HK-2 (cell line): Measurements from ENCODE around the gene NACC1.

Experiments used
- DNase-seq: peaks from one replicate; pipeline ENCODE4 v3.0.0-alpha.2; 2018; ENCODE audit not compliant: unreplicated experiment

Gene NACC1

GRCh38 chr19:13100031-13100588 is 18.0 kb upstream of the NACC1 start:
- DNase-seq, result peak; percentile 31

GRCh38 chr19:13100841-13101589 is 17.0 kb upstream of the NACC1 start:
- DNase-seq, result no peak

DNA sequence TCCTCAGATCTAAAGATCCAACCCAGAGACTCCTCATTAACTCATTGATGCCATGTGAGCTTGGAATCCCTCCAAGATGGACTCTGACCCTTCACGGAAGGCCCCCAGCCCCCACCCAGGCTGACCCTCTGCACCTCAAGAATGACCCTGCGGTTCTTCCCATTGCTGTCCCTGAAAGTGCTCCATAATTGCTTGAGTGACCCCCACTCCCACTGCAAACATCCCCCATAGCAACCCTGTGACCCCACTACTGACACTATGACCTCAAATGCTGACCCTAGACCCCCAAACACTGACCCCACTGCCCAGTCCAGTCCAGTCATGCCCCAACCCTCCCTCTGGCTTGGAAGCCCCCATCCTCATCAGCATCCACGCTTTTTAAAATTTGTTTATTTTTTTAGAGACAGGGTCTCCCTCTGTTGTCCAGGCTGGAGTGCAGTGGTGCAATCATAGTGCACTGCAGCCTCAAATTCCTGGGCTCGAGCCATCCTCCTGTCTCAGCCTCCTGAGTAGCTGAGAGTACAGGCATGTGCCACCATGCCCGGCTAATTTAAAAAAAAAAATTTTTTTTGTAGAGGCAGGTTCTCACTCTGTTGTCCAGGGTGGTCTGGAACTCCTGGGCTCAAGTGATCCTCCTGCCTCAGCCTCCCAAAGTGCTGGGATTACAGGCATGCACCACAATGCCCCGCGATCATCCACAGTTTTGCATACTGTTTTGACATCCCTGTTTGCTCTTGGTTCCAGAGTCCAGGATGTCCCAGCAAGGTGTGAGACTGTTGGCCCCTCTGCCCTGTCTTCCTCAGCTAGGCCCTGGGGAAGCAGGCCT is 16.3 kb upstream of the NACC1 start:
- no peak for DNase-seq

- DNase-seq, result no peak
Measured at GRCh38 chr19:13102416-13102665, 15.7 kb upstream of the NACC1 start.

DNA sequence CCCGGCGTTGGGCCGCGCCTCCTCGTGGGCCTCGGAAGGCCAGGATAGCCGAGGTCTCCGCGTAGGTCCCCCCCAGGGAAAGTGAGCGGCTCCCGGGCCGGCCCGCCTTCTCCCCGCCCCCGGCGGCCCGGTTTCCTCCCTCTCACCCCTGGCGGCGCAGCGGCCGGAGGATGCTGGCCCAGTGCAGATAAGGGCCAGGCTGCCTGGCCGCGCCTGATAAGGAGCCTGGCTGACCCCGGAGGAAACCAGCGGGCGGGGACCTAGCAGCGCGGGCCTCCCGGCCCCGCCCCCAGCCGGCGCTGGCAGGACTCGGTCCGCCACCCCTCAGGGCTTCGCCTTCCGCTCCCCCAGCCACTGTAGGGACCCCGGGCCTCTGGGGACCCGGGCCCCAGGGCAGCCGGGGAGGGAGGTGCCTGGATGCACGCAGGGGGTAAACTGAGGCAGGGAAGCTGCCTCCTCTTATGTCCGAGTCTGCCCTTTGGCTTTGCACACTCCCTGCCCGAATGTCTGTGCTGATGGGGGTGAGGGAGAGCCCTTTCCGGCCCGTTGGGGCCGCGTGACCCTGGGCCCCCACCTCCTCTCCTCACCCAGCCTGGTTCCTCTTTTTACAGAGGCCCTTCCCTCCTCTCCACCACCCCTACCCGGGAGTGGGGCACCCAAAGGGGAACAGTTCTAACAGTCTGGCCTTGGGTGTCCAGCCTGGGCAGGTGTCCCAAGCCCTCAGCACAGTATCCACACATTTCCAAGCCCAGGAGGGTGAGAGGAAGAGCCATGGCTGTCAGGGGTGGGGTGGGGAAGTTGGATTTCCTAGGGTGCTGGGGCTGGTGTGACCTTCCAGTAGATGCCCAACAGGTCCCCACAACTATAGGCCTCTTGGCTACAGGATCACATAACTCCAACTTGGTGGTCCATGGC is 15.1 kb upstream of the NACC1 start, which contains the start of gene LYL1:
LYL1 (minus strand) TSS at position 193 of the 915 bp plus-strand sequence. CDS start 1,687 bp downstream, outside the sequence.
- DNase-seq, result no peak

GRCh38 chr19:13103581-13104359 is 14.3 kb upstream of the NACC1 start:
- no peak for DNase-seq

GRCh38 chr19:13104360-13104847 is 13.7 kb upstream of the NACC1 start:
- no peak for DNase-seq

DNA sequence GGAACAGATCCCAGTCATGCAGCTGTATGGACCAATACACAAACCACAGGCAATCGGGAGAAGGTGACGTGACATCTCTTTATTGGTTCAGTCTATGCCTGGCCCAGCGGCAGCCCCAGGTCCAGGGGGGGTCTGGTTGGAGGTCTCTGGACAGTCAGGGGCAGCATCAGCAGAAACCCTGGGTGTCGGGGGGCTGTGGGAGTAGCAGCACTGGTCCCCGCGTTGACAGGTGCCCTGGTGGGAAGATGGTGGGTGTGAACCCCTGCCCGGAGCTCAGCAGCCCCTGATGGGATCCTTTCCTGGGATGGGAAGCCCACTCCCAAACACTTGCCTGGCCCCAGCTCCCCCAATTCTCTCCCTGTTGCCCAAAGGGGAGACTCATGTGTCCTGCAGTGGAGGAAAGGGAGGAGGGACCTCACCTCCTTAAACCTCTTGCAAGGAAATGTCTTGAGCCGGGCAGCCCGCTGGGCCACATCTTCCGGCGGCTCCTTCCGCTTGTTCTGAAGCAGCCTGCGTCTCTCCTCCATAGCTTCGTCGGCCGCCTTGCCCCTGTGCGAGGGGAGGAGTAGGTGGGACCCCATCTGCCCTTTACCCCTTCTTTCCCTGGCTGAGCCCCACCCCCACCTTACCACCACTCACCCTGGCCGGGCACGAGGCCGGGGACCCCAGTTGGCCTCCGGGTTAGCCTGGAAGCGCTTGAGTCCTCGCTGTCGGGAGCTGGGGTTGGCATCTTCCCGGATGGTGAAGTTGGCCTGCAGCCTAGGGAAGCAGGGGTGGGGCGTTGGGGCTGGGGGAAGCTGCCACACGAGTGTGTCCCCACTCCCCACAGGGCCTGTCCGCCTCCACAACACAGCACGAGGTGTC is 13.0 kb upstream of the NACC1 start:
- DNase-seq, result no peak

GRCh38 chr19:13109361-13110098 is 8.5 kb upstream of the NACC1 start:
- DNase-seq, result no peak

GRCh38 chr19:13110099-13110610 is 7.9 kb upstream of the NACC1 start:
- no peak for DNase-seq

DNA sequence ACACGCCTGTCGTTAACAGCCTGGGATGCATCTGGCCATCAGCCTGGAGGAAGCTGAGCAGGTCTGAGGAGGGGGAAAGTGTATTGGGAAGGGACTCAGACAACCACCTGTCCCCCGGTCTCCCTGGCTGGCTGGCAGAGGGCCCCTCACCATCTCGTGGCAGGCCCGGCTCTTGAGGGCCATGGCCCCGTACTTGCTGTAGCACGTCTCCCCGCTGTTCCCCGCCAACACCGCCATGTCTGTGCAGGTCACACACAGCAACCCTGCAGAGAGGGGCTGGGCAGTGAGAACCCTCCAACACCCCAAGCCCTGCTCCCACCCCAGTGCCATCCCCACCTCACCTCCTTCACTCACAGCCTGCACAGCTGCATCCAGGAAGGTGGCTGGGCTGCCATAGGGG is 5.5 kb upstream of the NACC1 start:
- DNase-seq, result no peak

DNA sequence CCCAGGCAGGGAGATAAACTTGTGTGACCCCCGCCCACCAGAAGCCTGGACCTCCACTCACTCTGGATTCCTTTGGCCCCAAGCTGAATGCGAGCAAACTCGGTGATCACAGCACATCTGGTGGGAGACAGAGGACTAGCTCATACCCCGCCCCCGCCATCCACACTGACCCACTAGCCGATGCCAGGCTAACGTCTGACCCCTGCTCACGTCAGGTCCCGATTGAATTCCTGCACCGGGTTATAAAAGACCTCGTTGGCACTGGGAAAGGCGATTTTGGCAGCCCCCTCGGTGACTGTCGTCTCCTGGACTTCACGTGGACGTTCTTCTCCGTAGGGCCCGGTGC is 2.2 kb upstream of the NACC1 start:
- DNase-seq, result no peak

DNA sequence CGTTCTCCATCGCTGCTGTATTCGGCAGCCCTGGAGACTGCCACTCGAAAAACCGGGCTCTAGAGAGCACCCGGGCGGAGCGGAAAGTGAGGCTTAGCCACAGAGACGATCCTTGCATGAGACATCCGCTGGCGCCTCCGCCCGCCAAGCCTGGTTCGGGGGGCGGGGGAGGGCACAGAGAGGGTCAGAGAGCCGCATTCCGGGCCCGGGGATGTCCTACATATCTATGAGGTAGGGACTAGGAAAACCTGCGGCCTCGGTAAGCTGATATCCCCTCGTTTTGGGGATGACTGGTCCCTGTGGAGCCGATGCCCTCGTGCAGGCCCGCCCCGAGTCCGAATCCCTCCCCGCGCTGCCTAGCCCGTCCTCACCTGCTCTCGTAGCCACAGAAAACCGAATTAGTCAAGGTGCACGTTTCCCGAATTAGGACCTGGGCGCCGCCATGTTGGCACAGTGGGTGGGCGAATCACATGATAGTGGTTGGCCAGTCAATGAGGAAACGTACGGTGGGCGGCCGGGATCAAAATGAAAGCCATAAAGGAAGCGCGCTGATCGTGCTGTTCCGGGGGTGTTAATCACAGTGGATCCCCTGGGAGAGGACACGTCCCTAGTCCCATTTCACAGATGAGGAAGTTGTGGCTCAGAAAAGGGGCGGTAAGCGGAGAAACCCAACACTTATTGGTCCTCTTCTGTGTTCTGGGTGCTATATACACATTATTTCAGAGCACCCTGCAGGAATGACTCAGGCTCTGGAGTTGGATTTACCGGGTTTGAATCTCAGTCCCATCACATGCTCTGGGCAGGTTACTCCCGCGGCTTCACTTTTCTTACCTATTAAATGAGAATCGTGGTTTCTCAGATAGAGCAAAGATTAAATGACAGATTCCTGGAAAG is 1.5 kb upstream of the NACC1 start, which contains the start of gene TRMT1:
TRMT1 (minus strand) TSS at position 459 of the 894 bp plus-strand sequence; CDS start at position 118, 341 bp downstream.
- peak; percentile 93 for DNase-seq

GRCh38 chr19:13117176-13117771 is 790 bp upstream of the NACC1 start:
- no peak for DNase-seq

DNA sequence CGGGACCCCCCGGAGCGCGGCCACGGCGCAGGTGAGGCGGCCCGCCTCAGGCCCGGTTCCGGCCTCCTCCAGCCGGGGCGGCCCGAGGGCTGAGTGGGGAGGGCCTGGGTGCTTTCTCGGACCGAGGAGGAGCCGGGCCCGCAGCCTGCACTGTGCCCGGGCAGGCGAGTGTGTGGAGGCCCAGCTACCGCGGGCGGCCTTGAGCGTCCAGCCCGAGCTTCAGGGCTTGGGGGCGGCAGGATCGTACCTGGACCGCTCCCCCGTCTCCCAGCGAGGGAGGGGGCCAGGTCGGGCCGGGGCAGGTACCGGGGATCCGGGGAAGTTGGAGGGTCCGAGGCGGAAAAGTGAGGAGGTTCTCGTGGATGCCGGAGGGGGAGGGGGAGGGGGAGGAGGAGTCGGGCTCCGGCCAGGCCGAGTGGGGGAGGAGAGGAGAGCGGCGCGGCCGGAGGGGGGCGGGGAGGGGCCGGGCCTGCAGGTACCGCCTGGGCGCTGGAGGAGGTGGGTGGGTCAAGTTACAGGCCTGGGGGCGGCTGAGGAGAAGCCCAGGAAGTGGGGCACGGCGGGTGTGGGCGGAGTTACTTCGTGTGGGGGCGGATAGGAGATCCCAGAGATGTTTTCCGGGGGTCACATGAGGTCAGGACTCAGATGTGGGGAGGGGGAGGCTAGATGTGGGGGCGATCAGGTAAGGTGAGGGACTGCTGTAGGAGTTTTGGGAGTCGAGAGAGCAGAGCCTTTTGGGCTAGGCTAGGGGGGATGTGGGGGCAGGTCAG is 545 bp downstream of the NACC1 start:
- peak; percentile 74 for DNase-seq

DNA sequence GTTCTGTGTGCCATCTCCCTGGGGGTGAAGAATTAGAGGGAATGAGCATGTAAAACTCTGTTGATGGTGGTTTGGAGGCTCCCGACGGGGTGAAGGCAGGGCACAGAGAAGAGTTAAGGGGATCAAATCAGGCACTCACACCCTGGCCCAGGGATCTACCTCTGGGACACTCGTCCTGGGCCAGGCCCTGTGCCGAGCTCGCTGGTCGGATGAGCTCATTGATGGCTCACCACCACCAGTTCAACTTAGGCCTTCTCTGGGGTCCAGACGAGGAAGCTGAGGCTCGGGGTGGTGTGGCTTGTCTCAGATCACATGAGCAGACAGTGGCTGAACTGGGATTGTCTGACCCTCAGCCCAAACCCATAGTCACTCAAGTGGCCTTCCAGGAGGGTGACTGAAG is 1.6 kb downstream of the NACC1 start:
- no peak for DNase-seq

- no peak for DNase-seq
Measured at GRCh38 chr19:13120031-13120430, 2.0 kb downstream of the NACC1 start.
